Breast epithelium (tissue), 3 donors: ENCODE results near the gene UNC5B.

Source experiments
- CTCF ChIP-seq, 3 donors: fragments of 450-650 bp; IDR thresholded peaks; one replicate each; pipeline ENCODE4 v1.5.1; 2016 to 2017; ENCODE audit warnings: antibody characterized with exemption in 3 of 3, mild to moderate bottlenecking in 3 of 3, moderate library complexity in 3 of 3
- POLR2A ChIP-seq: fragments of 450-650 bp; IDR thresholded peaks from one replicate; pipeline ENCODE4 v1.6.1; 2016; ENCODE audit warnings: antibody characterized with exemption, mild to moderate bottlenecking, moderate library complexity

GRCh38 chr10:71197955-71198354, 14.4 kb upstream of the UNC5B start:
- TF ChIP-seq CTCF (IDR thresholded peaks at IDR 0.05) = no peak
- no peak for TF ChIP-seq POLR2A
